SK-N-SH (cell line): ENCODE results near the gene ZBTB34. TPM values are rescaled to one million over a fixed set of nuclear protein-coding genes. Genes with fewer than 3 reads are reported as not detected.
A peak's percentile ranks its signal among the peaks of the same experiment; 100 is the strongest.

Source experiments
- CTCF ChIA-PET: fragments of 300-600, 350-600 bp; formaldehyde crosslinking; extraction: SDS; loops from one replicate; lab custom pipeline; 2021; lab: Yijun Ruan, JAX
- POLR2A ChIA-PET: fragments of 350-600 bp; sonication (Branson Sonifier 250); formaldehyde crosslinking; extraction: SDS; loops from one replicate; lab custom pipeline; 2020; ENCODE audit warnings: antibody characterized with exemption, inconsistent platforms; lab: Yijun Ruan, JAX
- DNase-seq: peaks from one replicate; pipeline ENCODE4 v3.0.0; 2012
- H2AFZ ChIP-seq: fragments of 200-600 bp; sonication (generic); 2 replicates; pipeline ENCODE4 v1.8.1; 2016; ENCODE audit warnings: antibody characterized with exemption, mild to moderate bottlenecking, low read depth
- H3F3A ChIP-seq: fragments of 200-600 bp; sonication (generic); replicated peaks from 2 replicates; pipeline ENCODE3; 2016; ENCODE audit warnings: antibody characterized with exemption, mild to moderate bottlenecking; ENCODE audit not compliant: insufficient read depth
- H3K27ac ChIP-seq, 2 experiments: fragments of 200-500 bp in 1 of 2; fragments of 200-600 bp in 1 of 2; sonication (Bioruptor generic) in 1 of 2; sonication (generic), shearing (Covaris generic) in 1 of 2; 2 replicates each; pipeline versions ENCODE4 v1.5.1 to v1.6.1; 2014 to 2016; ENCODE audit warnings: low read depth in 2 of 2, inconsistent platforms in 1 of 2, low read length in 1 of 2, mild to moderate bottlenecking in 1 of 2, mixed read lengths in 1 of 2
- H3K27me3 ChIP-seq: fragments of 200-600 bp; sonication (generic), shearing (Covaris generic); 2 replicates; pipeline ENCODE4 v1.6.1; 2016; ENCODE audit warnings: mixed run types; ENCODE audit not compliant: insufficient read depth
- H3K36me3 ChIP-seq, 2 experiments: fragments of 200-500 bp in 1 of 2; fragments of 200-600 bp in 1 of 2; sonication (Bioruptor generic) in 1 of 2; sonication (generic) in 1 of 2; replicated peaks in 1 of 2; 2 replicates each; pipeline versions ENCODE3 to v1.5.1; 2014 to 2016; ENCODE audit warnings: low read length in 1 of 2, mild to moderate bottlenecking in 1 of 2; ENCODE audit not compliant: insufficient read depth in 2 of 2, control insufficient read depth in 1 of 2
- H3K4me1 ChIP-seq, 2 experiments: fragments of 200-500 bp in 1 of 2; fragments of 200-600 bp in 1 of 2; sonication (Bioruptor generic) in 1 of 2; sonication (generic), shearing (Covaris generic) in 1 of 2; 2 replicates each; pipeline versions ENCODE4 v1.5.1 to v1.6.1; 2014 to 2016; ENCODE audit warnings: low read depth in 1 of 2, low read length in 1 of 2, mixed run types in 1 of 2; ENCODE audit not compliant: insufficient read depth in 2 of 2, control insufficient read depth in 1 of 2
- H3K4me2 ChIP-seq: fragments of 200-600 bp; sonication (generic), shearing (Covaris generic); 2 replicates; pipeline ENCODE4 v1.6.1; 2017; ENCODE audit warnings: mixed run types
- H3K4me3 ChIP-seq, 2 experiments: fragments of 200-500 bp in 1 of 2; fragments of 200-600 bp in 1 of 2; sonication (Bioruptor generic) in 1 of 2; sonication (generic), shearing (Covaris generic) in 1 of 2; 2 replicates each; pipeline versions ENCODE4 v1.5.1 to v1.8.1; 2014 to 2016; ENCODE audit warnings: low read depth in 2 of 2, inconsistent platforms in 1 of 2, low read length in 1 of 2, mild to moderate bottlenecking in 1 of 2, mixed read lengths in 1 of 2, moderate library complexity in 1 of 2
- H3K79me2 ChIP-seq: fragments of 200-600 bp; sonication (generic); 2 replicates; pipeline ENCODE4 v1.8.1; 2017; ENCODE audit warnings: mild to moderate bottlenecking; ENCODE audit not compliant: insufficient read depth
- H3K9ac ChIP-seq: fragments of 200-600 bp; sonication (generic); 2 replicates; pipeline ENCODE4 v1.6.1; 2017; ENCODE audit warnings: mixed run types
- H3K9me2 ChIP-seq: fragments of 200-600 bp; sonication (generic); 2 replicates; pipeline ENCODE4 v1.6.1; 2017; ENCODE audit warnings: mixed run types
- H3K9me3 ChIP-seq: fragments of 200-600 bp; sonication (generic); 2 replicates; pipeline ENCODE4 v1.6.1; 2017; ENCODE audit warnings: mixed run types, mild to moderate bottlenecking, moderate library complexity
- H4K20me1 ChIP-seq: fragments of 200-600 bp; sonication (generic); 2 replicates; pipeline ENCODE4 v1.6.1; 2017; ENCODE audit warnings: mild to moderate bottlenecking, mixed run types; ENCODE audit not compliant: insufficient read depth
- CHD2 ChIP-seq: fragments of 150-350 bp; IDR thresholded peaks from 2 replicates; pipeline ENCODE4 v1.6.1; 2018; ENCODE audit warnings: low read length; ENCODE audit not compliant: partially characterized antibody
- CTCF ChIP-seq: fragments of 200-600 bp; sonication (generic); IDR thresholded peaks from 2 replicates; pipeline ENCODE4 v1.6.1; 2017; ENCODE audit warnings: antibody characterized with exemption, mild to moderate bottlenecking, moderate library complexity
- EP300 ChIP-seq, 2 experiments: IDR thresholded peaks; 2 replicates each; pipeline versions ENCODE4 v1.4.0 to v1.6.1; 2012; ENCODE audit warnings: borderline replicate concordance in 1 of 2, low read depth in 1 of 2, low read length in 1 of 2
- MXI1 ChIP-seq: IDR thresholded peaks from 2 replicates; pipeline ENCODE4 v1.6.1; 2012; ENCODE audit warnings: mild to moderate bottlenecking, low read depth, low read length, improper control_type of control experiment
- NFIC ChIP-seq: IDR thresholded peaks from 2 replicates; pipeline ENCODE4 v1.4.0; 2012; ENCODE audit warnings: borderline replicate concordance
- NRF1 ChIP-seq: IDR thresholded peaks from 2 replicates; pipeline ENCODE4 v1.6.1; 2012; ENCODE audit warnings: low read depth, mild to moderate bottlenecking, low read length
- POLR2AphosphoS5 ChIP-seq: IDR thresholded peaks from 2 replicates; pipeline ENCODE4 v1.6.1; 2012; ENCODE audit warnings: low read depth, low read length
- SMC3 ChIP-seq: IDR thresholded peaks from 2 replicates; pipeline ENCODE4 v1.6.1; 2012; ENCODE audit warnings: low read depth, low read length, improper control_type of control experiment
- TCF12 ChIP-seq: IDR thresholded peaks from 2 replicates; pipeline ENCODE4 v1.4.0; 2012
- WGBS: methylation state at CpG from one replicate; pipeline ENCODE4 v1.1.6; 2017; ENCODE audit warnings: low lambda C conversion rate; 5-methylcytosine and 5-hydroxymethylcytosine counted together
- polyA plus RNA-seq, 3 experiments: library from polyadenylated mRNA; depleted of rRNA; stranded (reverse); fragments of >200 nt; gene quantifications; 2 replicates each; pipeline ENCODE4 v1.2.3, GENCODE V29; 2012
- TF ChIP-seq, protein P1 (sequence below): IDR thresholded peaks from 2 replicates; pipeline ENCODE4 v1.6.1; 2012; ENCODE audit warnings: mild to moderate bottlenecking, low read depth, low read length, moderate library complexity

The ZBTB34 gene
- polyA plus RNA-seq, 1 of the 3 experiments (the other 2 are of a cell fraction) = 2.9 TPM

- TF ChIP-seq, protein P1, sequence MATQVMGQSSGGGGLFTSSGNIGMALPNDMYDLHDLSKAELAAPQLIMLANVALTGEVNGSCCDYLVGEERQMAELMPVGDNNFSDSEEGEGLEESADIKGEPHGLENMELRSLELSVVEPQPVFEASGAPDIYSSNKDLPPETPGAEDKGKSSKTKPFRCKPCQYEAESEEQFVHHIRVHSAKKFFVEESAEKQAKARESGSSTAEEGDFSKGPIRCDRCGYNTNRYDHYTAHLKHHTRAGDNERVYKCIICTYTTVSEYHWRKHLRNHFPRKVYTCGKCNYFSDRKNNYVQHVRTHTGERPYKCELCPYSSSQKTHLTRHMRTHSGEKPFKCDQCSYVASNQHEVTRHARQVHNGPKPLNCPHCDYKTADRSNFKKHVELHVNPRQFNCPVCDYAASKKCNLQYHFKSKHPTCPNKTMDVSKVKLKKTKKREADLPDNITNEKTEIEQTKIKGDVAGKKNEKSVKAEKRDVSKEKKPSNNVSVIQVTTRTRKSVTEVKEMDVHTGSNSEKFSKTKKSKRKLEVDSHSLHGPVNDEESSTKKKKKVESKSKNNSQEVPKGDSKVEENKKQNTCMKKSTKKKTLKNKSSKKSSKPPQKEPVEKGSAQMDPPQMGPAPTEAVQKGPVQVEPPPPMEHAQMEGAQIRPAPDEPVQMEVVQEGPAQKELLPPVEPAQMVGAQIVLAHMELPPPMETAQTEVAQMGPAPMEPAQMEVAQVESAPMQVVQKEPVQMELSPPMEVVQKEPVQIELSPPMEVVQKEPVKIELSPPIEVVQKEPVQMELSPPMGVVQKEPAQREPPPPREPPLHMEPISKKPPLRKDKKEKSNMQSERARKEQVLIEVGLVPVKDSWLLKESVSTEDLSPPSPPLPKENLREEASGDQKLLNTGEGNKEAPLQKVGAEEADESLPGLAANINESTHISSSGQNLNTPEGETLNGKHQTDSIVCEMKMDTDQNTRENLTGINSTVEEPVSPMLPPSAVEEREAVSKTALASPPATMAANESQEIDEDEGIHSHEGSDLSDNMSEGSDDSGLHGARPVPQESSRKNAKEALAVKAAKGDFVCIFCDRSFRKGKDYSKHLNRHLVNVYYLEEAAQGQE = no peak
- TF ChIP-seq NFIC (no peak), CHD2 (no peak)
These were observed 55.6 kb downstream of the ZBTB34 start (continued) for GRCh38 chr9:126915846-126916543.

- no peaks in the 10 kb centered on the region; the same call in 1 of the 2 replicates for H3K9me2 ChIP-seq
- no peak overlapping the region for H3K4me2 ChIP-seq
- ChIA-PET POLR2A (interaction anchor here (0.7 kb wide), 1 partner anchor 428 kb away, joined by 3 read pairs; no protein-coding TSS in a partner anchor), CTCF (interaction anchor here (0.7 to 1.5 kb wide), 6 partner anchors 8 to 57 kb away, joined by 3 to 6 read pairs (median 4); no protein-coding TSS in a partner anchor)
- H3K27me3 ChIP-seq = no peaks in the 10 kb centered on the region
- no peak overlapping the region for H2AFZ ChIP-seq
- H4K20me1 ChIP-seq = no peaks in the 10 kb centered on the region
- DNase-seq = no peak
- H3K9me3 ChIP-seq = no peaks in the 10 kb centered on the region
- H3K4me1 ChIP-seq = peaks cover 0 to 9% of the 10 kb centered on the region in 2 experiments; a peak in 1 of 4 replicates
- WGBS = 63% methylated on average over 2 of the region's 2 CpGs
- no peak overlapping the region for H3K4me3 ChIP-seq
- H3K27ac ChIP-seq = no peak overlapping the region
- no peaks in the 10 kb centered on the region for H3K36me3 ChIP-seq
- H3K9ac ChIP-seq = no peak overlapping the region
- peak; percentile 9; the same call in 1 of the 2 replicates for TF ChIP-seq CTCF
- no peak for TF ChIP-seq TCF12
- H3K79me2 ChIP-seq = no peaks in the 10 kb centered on the region
- H3F3A ChIP-seq = peaks cover 3% of the 10 kb centered on the region
These were observed 56.5 kb downstream of the ZBTB34 start for GRCh38 chr9:126916909-126917308.

DNA sequence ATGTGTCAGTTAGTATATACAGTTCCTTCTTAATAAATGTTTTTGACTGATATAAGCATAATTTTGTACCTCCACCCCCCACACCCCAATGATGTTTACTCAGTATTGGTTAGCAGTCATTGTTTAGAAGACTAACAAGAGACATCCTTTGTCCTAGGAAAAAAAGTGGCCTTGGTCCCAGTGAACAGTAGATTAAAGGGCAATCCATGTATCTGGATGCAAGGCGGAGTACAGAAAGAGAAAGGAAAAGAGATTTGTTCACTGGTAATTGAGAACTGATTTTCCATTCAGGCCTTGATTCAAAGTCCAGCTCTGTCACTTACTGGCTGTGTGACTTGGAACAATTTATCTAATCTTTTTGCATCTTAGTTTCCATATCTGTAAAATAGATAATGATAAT is 58.8 kb downstream of the ZBTB34 start:
- TF ChIP-seq POLR2AphosphoS5 (no peak), MXI1 (no peak), EP300 (IDR thresholded peaks at IDR 0.05; ENCODE audit: borderline replicate concordance in 1 of 2, low read depth in 1 of 2, low read length in 1 of 2) (no peak), SMC3 (no peak), NRF1 (no peak)
- Histone ChIP-seq H3K4me3 (no peak overlapping the region), H3K27me3 (no peaks in the 10 kb centered on the region), H3K36me3 (no peaks in the 10 kb centered on the region), H3K79me2 (no peaks in the 10 kb centered on the region), H2AFZ (no peak overlapping the region), H3K9me2 (no peaks in the 10 kb centered on the region), H3K9me3 (no peaks in the 10 kb centered on the region), H3K4me1 (peaks cover 0 to 6% of the 10 kb centered on the region in 2 experiments; a peak in 1 of 4 replicates), H3F3A (no peaks in the 10 kb centered on the region), H3K4me2 (no peak overlapping the region), H4K20me1 (no peaks in the 10 kb centered on the region), H3K27ac (no peak overlapping the region), H3K9ac (no peak overlapping the region)
- CTCF ChIA-PET = interaction anchor here (1.4 to 2.0 kb wide), 2 partner anchors 16 to 21 kb away, joined by 3 to 7 read pairs; no protein-coding TSS in a partner anchor
- POLR2A ChIA-PET = interaction anchor here (0.6 kb wide), 1 partner anchor 14 kb away, joined by 3 read pairs; no protein-coding TSS in a partner anchor
- no peak for DNase-seq
- 86% methylated on average over 1 of the region's 1 CpG for WGBS
